Thymus (tissue), 11 donors: ENCODE data around the gene APBA1. TPM values are rescaled to one million over a fixed set of nuclear protein-coding genes. Genes with fewer than 3 reads are reported as not detected.

Experiments used
- DNase-seq, 9 donors: peaks; one replicate each; pipeline ENCODE4 v3.0.0-alpha.2; 2013; ENCODE audit warnings: low spot score in 9 of 9, low read depth in 6 of 9, missing footprints in 1 of 9
- H3K27ac ChIP-seq, 2 donors: one replicate each; pipeline ENCODE4 v1.5.1; 2013; ENCODE audit warnings: control low read depth in 1 of 2, low read depth in 1 of 2, low read length in 1 of 2, mild to moderate bottlenecking in 1 of 2, moderate library complexity in 1 of 2
- H3K27me3 ChIP-seq, 2 donors: one replicate each; pipeline ENCODE4 v1.5.1; 2013; ENCODE audit warnings: low read length in 1 of 2; ENCODE audit not compliant: control insufficient read depth in 2 of 2, insufficient read depth in 1 of 2
- H3K36me3 ChIP-seq, 2 donors: one replicate each; pipeline ENCODE4 v1.5.1; 2013; ENCODE audit warnings: low read length in 1 of 2, mild to moderate bottlenecking in 1 of 2, moderate library complexity in 1 of 2; ENCODE audit not compliant: control insufficient read depth in 2 of 2, insufficient read depth in 2 of 2
- H3K4me1 ChIP-seq, 2 donors: one replicate each; pipeline ENCODE4 v1.5.1; 2013; ENCODE audit warnings: low read length in 2 of 2; ENCODE audit not compliant: control insufficient read depth in 2 of 2, insufficient read depth in 2 of 2
- H3K4me3 ChIP-seq, 2 donors: one replicate each; pipeline ENCODE4 v1.5.1; 2013; ENCODE audit warnings: low read length in 2 of 2, control low read depth in 1 of 2, mild to moderate bottlenecking in 1 of 2
- H3K9me3 ChIP-seq, 2 donors: one replicate each; pipeline ENCODE4 v1.5.1; 2013; ENCODE audit warnings: low read length in 1 of 2, mild to moderate bottlenecking in 1 of 2; ENCODE audit not compliant: control insufficient read depth in 2 of 2, insufficient read depth in 1 of 2
- WGBS: extraction: QIAGEN DNeasy Blood & Tissue Kit; methylation state at CpG from one replicate; pipeline ENCODE4 v1.1.7; 2013; 5-methylcytosine and 5-hydroxymethylcytosine counted together
- polyA plus RNA-seq: library from polyadenylated mRNA; stranded (reverse); fragments of 200-250 nt; gene quantifications from one replicate; pipeline ENCODE4 v1.2.3, GENCODE V29; 2013
- total RNA-seq: library from RNA; stranded (reverse); fragments of 120-200 nt; gene quantifications from one replicate; pipeline ENCODE4 v1.2.4, GENCODE V29; 2013
- donor health status: healthy.

APBA1 gene
- total and polyA plus RNA-seq, 2 donors, result 0.80 to 0.90 TPM

DNA sequence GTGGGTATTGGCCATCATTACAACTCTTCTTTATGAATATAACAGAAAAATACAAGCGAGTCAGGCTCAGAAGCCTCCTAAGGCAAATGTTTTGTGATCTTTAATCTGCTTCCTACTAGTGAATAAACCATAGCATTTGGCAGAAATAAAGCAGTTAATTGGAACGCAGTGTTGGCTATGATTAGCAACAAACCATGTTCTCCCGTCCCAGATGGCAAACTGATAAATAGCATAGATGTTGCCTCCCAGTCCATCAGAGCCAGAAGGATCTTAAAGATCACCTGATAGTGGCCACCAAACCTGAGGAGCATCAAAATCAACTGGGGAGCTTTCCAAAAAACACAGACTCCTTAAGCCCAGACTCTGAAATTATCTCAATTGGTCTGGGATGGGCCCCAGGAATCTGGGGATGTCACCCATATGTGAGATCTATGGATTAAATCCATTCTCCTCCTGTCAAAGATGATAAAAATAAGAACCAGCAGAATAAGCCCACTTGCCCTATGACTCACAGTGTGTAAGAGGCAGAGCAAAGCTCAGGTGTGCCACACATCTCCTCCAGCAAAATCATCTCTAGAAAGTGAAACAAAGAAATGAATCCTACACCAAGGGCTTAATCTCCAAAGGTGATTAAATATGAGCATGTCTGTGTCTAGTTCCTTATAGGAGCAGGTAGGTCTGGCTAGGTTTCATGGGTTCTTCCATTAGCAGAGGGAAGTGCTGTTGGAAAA lies 50.3 kb downstream of the APBA1 start:
- Histone ChIP-seq H3K27me3 (no peaks in the 10 kb centered on the region), H3K36me3 (no peaks in the 10 kb centered on the region), H3K9me3 (peaks cover 0 to 4% of the 10 kb centered on the region in 2 donors), H3K4me1 (no peaks in the 10 kb centered on the region), H3K27ac (no peak overlapping the region), H3K4me3 (no peak overlapping the region)
- no peak for DNase-seq
- 91% methylated on average over 3 of the region's 3 CpGs for WGBS

- 92% methylated on average over 8 of the region's 8 CpGs for WGBS
- Histone ChIP-seq H3K4me3 (no peak overlapping the region), H3K27me3 (no peaks in the 10 kb centered on the region), H3K9me3 (peaks cover 0 to 4% of the 10 kb centered on the region in 2 donors), H3K36me3 (no peaks in the 10 kb centered on the region), H3K4me1 (no peaks in the 10 kb centered on the region), H3K27ac (no peak overlapping the region)
- DNase-seq, result no peak
Measured at GRCh38 chr9:69620731-69621130, 51.4 kb downstream of the APBA1 start.

DNA sequence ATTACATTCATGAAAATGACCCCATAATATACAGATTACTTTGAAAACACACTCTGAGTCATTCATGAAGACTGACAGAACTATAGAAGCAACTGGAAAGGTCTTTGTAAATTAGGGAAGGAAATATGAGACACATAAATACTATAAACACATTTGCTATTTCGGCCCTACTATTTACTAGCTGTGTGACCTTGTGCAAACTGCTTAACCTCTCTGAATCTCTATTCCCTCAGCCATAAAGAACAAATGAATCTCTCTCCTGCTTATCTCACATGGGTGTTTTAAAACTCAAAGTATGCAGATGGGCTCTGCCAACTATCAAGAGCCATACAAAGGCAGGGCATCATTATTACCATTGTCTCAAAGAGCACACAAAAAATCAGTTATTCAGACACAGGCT lies 52.9 kb downstream of the APBA1 start:
- no peak for DNase-seq
- Histone ChIP-seq H3K4me3 (no peak overlapping the region), H3K27me3 (no peaks in the 10 kb centered on the region), H3K9me3 (peaks cover 0 to 4% of the 10 kb centered on the region in 2 donors), H3K4me1 (no peaks in the 10 kb centered on the region), H3K27ac (no peak overlapping the region), H3K36me3 (no peaks in the 10 kb centered on the region)
- WGBS, result 89% methylated on average over 1 of the region's 1 CpG

- peaks cover 0 to 4% of the 10 kb centered on the region in 2 donors for H3K9me3 ChIP-seq
- no peaks in the 10 kb centered on the region for H3K27me3 ChIP-seq
- no peak for DNase-seq
- no peaks in the 10 kb centered on the region for H3K4me1 ChIP-seq
- H3K36me3 ChIP-seq, result no peaks in the 10 kb centered on the region
- H3K27ac ChIP-seq, result no peak overlapping the region
- no peak overlapping the region for H3K4me3 ChIP-seq
Measured at GRCh38 chr9:69617006-69617405, 55.2 kb downstream of the APBA1 start.

GRCh38 chr9:69615880-69616279 lies 56.3 kb downstream of the APBA1 start:
- no peaks in the 10 kb centered on the region for H3K4me1 ChIP-seq
- H3K4me3 ChIP-seq, result no peak overlapping the region
- no peak overlapping the region for H3K27ac ChIP-seq
- H3K9me3 ChIP-seq, result peaks cover 0 to 4% of the 10 kb centered on the region in 2 donors
- no peak for DNase-seq
- 98% methylated on average over 3 of the region's 3 CpGs for WGBS
- H3K27me3 ChIP-seq, result no peaks in the 10 kb centered on the region
- H3K36me3 ChIP-seq, result no peaks in the 10 kb centered on the region

DNA sequence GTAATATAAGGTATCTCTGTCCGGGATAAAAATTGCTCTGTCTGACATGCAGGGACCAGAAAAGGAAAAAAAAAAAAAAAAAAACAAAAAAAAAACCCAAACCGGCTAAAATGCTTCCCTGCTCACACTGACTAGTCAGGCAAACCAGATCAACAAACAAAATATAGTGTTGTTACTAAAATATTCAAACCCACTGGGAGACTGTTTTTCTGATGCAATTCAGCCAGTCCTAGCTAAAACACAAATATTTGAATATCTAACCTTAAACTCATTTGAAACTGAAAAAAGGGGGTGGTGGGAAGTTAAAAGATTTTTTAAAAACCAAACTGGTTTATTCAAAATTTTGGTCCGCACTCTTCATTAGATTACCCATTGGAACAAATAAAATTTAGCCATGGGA lies 61.0 kb downstream of the APBA1 start:
- Histone ChIP-seq H3K27me3 (no peaks in the 10 kb centered on the region), H3K36me3 (no peaks in the 10 kb centered on the region), H3K27ac (no peak overlapping the region), H3K9me3 (no peaks in the 10 kb centered on the region), H3K4me1 (no peaks in the 10 kb centered on the region), H3K4me3 (no peak overlapping the region)
- WGBS, result 95% methylated on average over 3 of the region's 3 CpGs
- no peak for DNase-seq

GRCh38 chr9:69609156-69609555 lies 63.0 kb downstream of the APBA1 start:
- no peak overlapping the region for H3K27ac ChIP-seq
- H3K9me3 ChIP-seq, result no peaks in the 10 kb centered on the region
- no peak overlapping the region for H3K4me3 ChIP-seq
- DNase-seq, result no peak
- no peaks in the 10 kb centered on the region for H3K36me3 ChIP-seq
- no peaks in the 10 kb centered on the region for H3K27me3 ChIP-seq
- no peaks in the 10 kb centered on the region for H3K4me1 ChIP-seq

DNA sequence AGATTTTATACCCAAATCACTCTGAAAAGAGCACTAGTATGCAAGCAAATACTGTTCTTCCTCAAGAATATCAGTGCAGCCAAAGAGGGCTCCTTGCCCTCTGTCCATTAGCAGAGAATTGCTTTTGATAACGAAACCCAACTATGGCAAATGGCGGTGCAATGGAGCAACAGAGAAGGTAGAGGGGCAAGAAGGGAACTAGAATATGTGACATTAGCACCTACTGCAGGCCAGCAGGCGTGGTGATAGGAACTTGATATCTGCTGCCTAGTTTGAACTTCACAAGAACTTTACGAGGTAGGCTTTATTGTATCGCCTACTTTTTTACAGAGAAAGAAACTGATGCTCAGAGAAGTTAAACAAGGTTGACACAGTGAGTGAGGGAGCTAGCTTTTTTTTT lies 66.1 kb downstream of the APBA1 start:
- Histone ChIP-seq H3K4me1 (no peaks in the 10 kb centered on the region), H3K9me3 (no peaks in the 10 kb centered on the region), H3K36me3 (no peaks in the 10 kb centered on the region), H3K4me3 (no peak overlapping the region), H3K27me3 (no peaks in the 10 kb centered on the region), H3K27ac (no peak overlapping the region)
- no peak for DNase-seq
- WGBS, result 95% methylated on average over 5 of the region's 5 CpGs

- no peak for DNase-seq
- no peaks in the 10 kb centered on the region for H3K4me1 ChIP-seq
- H3K27me3 ChIP-seq, result no peaks in the 10 kb centered on the region
- no peaks in the 10 kb centered on the region for H3K9me3 ChIP-seq
- 80% methylated on average over 4 of the region's 4 CpGs for whole genome bisulfite sequencing
- H3K36me3 ChIP-seq, result no peaks in the 10 kb centered on the region
- H3K27ac ChIP-seq, result no peak overlapping the region
- no peak overlapping the region for H3K4me3 ChIP-seq
Measured at GRCh38 chr9:69605406-69605805, 66.8 kb downstream of the APBA1 start.
